Measurements from ENCODE around the gene SP5. TPM values are rescaled to one million over a fixed set of nuclear protein-coding genes. Genes with fewer than 3 reads are reported as not detected.

SP5 gene
- total and polyA plus RNA-seq, 4 donors: 0.05 to 1.6 (median 1.2) TPM

- Histone ChIP-seq H3K4me1 (ENCODE audit: control insufficient read depth in 4 of 4, insufficient read depth in 4 of 4, low read length in 3 of 4) (peaks cover 0 to 2% (median 0%) of the 10 kb centered on the region in 4 donors), H3K9ac (ENCODE audit: low read depth in 1 of 2, low read length in 2 of 2) (no peak overlapping the region), H3K36me3 (ENCODE audit: control insufficient read depth in 4 of 4, insufficient read depth in 3 of 4, low read depth in 1 of 4, low read length in 3 of 4) (no peaks in the 10 kb centered on the region), H3K9me3 (ENCODE audit: control insufficient read depth in 4 of 4, low read length in 3 of 4) (no peaks in the 10 kb centered on the region), H3K27me3 (ENCODE audit: control insufficient read depth in 4 of 4, insufficient read depth in 4 of 4, low read length in 3 of 4) (no peaks in the 10 kb centered on the region), H3K4me3 (ENCODE audit: low read depth in 1 of 3, low read length in 3 of 3) (no peak overlapping the region), H3K27ac (ENCODE audit: low read depth in 1 of 2, low read length in 2 of 2) (no peak overlapping the region)
- 77% methylated on average over 2 of the region's 2 CpGs for WGBS
- no peak for TF ChIP-seq MAX (IDR thresholded peaks at IDR 0.05)
- TF ChIP-seq GABPA (IDR thresholded peaks at IDR 0.05 in 1 of 2, conservative IDR thresholded peaks at IDR 0.05 in 1 of 2): no peak
- TF ChIP-seq, protein P1, sequence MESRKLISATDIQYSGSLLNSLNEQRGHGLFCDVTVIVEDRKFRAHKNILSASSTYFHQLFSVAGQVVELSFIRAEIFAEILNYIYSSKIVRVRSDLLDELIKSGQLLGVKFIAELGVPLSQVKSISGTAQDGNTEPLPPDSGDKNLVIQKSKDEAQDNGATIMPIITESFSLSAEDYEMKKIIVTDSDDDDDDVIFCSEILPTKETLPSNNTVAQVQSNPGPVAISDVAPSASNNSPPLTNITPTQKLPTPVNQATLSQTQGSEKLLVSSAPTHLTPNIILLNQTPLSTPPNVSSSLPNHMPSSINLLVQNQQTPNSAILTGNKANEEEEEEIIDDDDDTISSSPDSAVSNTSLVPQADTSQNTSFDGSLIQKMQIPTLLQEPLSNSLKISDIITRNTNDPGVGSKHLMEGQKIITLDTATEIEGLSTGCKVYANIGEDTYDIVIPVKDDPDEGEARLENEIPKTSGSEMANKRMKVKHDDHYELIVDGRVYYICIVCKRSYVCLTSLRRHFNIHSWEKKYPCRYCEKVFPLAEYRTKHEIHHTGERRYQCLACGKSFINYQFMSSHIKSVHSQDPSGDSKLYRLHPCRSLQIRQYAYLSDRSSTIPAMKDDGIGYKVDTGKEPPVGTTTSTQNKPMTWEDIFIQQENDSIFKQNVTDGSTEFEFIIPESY (IDR thresholded peaks at IDR 0.05): no peak
- no peak for TF ChIP-seq HNF4A (conservative IDR thresholded peaks at IDR 0.05)
- TF ChIP-seq RXRA (IDR thresholded peaks at IDR 0.05): no peak
- no peak for TF ChIP-seq NR2F2 (IDR thresholded peaks at IDR 0.05)
- no peak for TF ChIP-seq ATF3 (IDR thresholded peaks at IDR 0.05)
- TF ChIP-seq SP1 (IDR thresholded peaks at IDR 0.05): no peak
- no peak for TF ChIP-seq CTCF (IDR thresholded peaks at IDR 0.05; ENCODE audit: low read depth, low read length, missing input control)
- no peak for DNase-seq (ENCODE audit: low spot score)
Observed at GRCh38 chr2:170680172-170680941, 34.8 kb upstream of the SP5 start.

GRCh38 chr2:170681311-170681710, 33.8 kb upstream of the SP5 start:
- Histone ChIP-seq H3K9ac (ENCODE audit: low read depth in 1 of 2, low read length in 2 of 2) (no peak overlapping the region), H3K9me3 (ENCODE audit: control insufficient read depth in 4 of 4, low read length in 3 of 4) (no peaks in the 10 kb centered on the region), H3K27me3 (ENCODE audit: control insufficient read depth in 4 of 4, insufficient read depth in 4 of 4, low read length in 3 of 4) (no peaks in the 10 kb centered on the region), H3K4me3 (ENCODE audit: low read depth in 1 of 3, low read length in 3 of 3) (no peak overlapping the region), H3K36me3 (ENCODE audit: control insufficient read depth in 4 of 4, insufficient read depth in 3 of 4, low read depth in 1 of 4, low read length in 3 of 4) (no peaks in the 10 kb centered on the region), H3K4me1 (ENCODE audit: control insufficient read depth in 4 of 4, insufficient read depth in 4 of 4, low read length in 3 of 4) (peaks cover 0 to 2% (median 0%) of the 10 kb centered on the region in 4 donors), H3K27ac (ENCODE audit: low read depth in 1 of 2, low read length in 2 of 2) (no peak overlapping the region)
- TF ChIP-seq MAX (IDR thresholded peaks at IDR 0.05) (no peak), TAF1 (conservative IDR thresholded peaks at IDR 0.05) (no peak), RXRA (IDR thresholded peaks at IDR 0.05) (no peak), YY1 (IDR thresholded peaks at IDR 0.05) (no peak), REST (IDR thresholded peaks at IDR 0.05) (no peak)
- DNase-seq (ENCODE audit: low spot score): no peak
- 75% methylated on average over 1 of the region's 1 CpG for WGBS

All from liver (tissue), 9 donors.